Mononuclear cell (primary cell): ENCODE data around the gene UBE3D. TPM values are rescaled to one million over a fixed set of nuclear protein-coding genes. Genes with fewer than 3 reads are reported as not detected.
"Not testable (repeated sequence)": the region's sequence is repeated elsewhere in the genome, so short reads cannot be mapped to it uniquely, and the experiment has no call there.

Source experiments
- H3K27me3 ChIP-seq: 2 replicates; pipeline ENCODE4 v1.6.0; 2011; ENCODE audit warnings: low read length, control low read depth; ENCODE audit not compliant: insufficient read depth
- H3K4me1 ChIP-seq: 2 replicates; pipeline ENCODE4 v1.5.1; 2011; ENCODE audit warnings: mild to moderate bottlenecking, low read length, control low read depth; ENCODE audit not compliant: insufficient read depth
- H3K4me3 ChIP-seq: 2 replicates; pipeline ENCODE4 v1.5.1; 2011; ENCODE audit warnings: mild to moderate bottlenecking, low read length, moderate library complexity
- H3K9me3 ChIP-seq: 2 replicates; pipeline ENCODE4 v1.5.1; 2011; ENCODE audit warnings: low read depth, mild to moderate bottlenecking, control low read depth, low read length
- total RNA-seq: library from RNA; depleted of rRNA; stranded (reverse); fragments of >200 nt; gene quantifications from one replicate; pipeline ENCODE4 v1.2.3, GENCODE V29; 2012

The UBE3D gene
- total RNA-seq, 1 donor: 6.5 TPM

- H3K4me1 ChIP-seq: no peaks in the 10 kb centered on the region
- no peaks in the 10 kb centered on the region for H3K9me3 ChIP-seq
- no peak overlapping the region for H3K4me3 ChIP-seq
- no peaks in the 10 kb centered on the region for H3K27me3 ChIP-seq
Measured at GRCh38 chr6:82970839-82971238, 94.8 kb downstream of the UBE3D start.

GRCh38 chr6:82968708-82969107 lies 96.9 kb downstream of the UBE3D start:
- no peak overlapping the region for H3K4me3 ChIP-seq
- H3K27me3 ChIP-seq: no peaks in the 10 kb centered on the region
- H3K4me1 ChIP-seq: no peaks in the 10 kb centered on the region
- H3K9me3 ChIP-seq: no peaks in the 10 kb centered on the region

- Histone ChIP-seq H3K4me1 (no peaks in the 10 kb centered on the region), H3K9me3 (no peaks in the 10 kb centered on the region), H3K4me3 (no peak overlapping the region), H3K27me3 (no peaks in the 10 kb centered on the region)
Measured at GRCh38 chr6:82963191-82963925, 102.3 kb downstream of the UBE3D start.

- Histone ChIP-seq H3K4me3 (no peak overlapping the region), H3K9me3 (no peaks in the 10 kb centered on the region), H3K27me3 (no peaks in the 10 kb centered on the region), H3K4me1 (no peaks in the 10 kb centered on the region)
Measured at GRCh38 chr6:82959385-82959941, 106.2 kb downstream of the UBE3D start.

GRCh38 chr6:82958551-82958950 lies 107.1 kb downstream of the UBE3D start:
- Histone ChIP-seq H3K9me3 (no peaks in the 10 kb centered on the region), H3K4me1 (no peaks in the 10 kb centered on the region), H3K27me3 (no peaks in the 10 kb centered on the region)

GRCh38 chr6:82957868-82958245 lies 107.8 kb downstream of the UBE3D start:
- Histone ChIP-seq H3K9me3 (no peaks in the 10 kb centered on the region), H3K4me1 (no peaks in the 10 kb centered on the region), H3K27me3 (no peaks in the 10 kb centered on the region), H3K4me3 (no peak overlapping the region)

More at GRCh38 chr6:82958551-82958950, 107.1 kb downstream of the UBE3D start:
- H3K4me3 ChIP-seq: no peak overlapping the region

- no peaks in the 10 kb centered on the region for H3K9me3 ChIP-seq
- no peak overlapping the region for H3K4me3 ChIP-seq
- H3K4me1 ChIP-seq: no peaks in the 10 kb centered on the region
- H3K27me3 ChIP-seq: no peaks in the 10 kb centered on the region
Measured at GRCh38 chr6:82957171-82957867, 108.3 kb downstream of the UBE3D start.

GRCh38 chr6:82955841-82956240 lies 109.8 kb downstream of the UBE3D start:
- Histone ChIP-seq H3K4me1 (no peaks in the 10 kb centered on the region), H3K27me3 (no peaks in the 10 kb centered on the region), H3K4me3 (no peak overlapping the region), H3K9me3 (no peaks in the 10 kb centered on the region)

- H3K4me3 ChIP-seq: no peak overlapping the region
- no peaks in the 10 kb centered on the region for H3K4me1 ChIP-seq
- no peaks in the 10 kb centered on the region for H3K9me3 ChIP-seq
- no peaks in the 10 kb centered on the region for H3K27me3 ChIP-seq
Measured at GRCh38 chr6:82954937-82955577, 110.6 kb downstream of the UBE3D start.

- Histone ChIP-seq H3K4me1 (no peaks in the 10 kb centered on the region), H3K27me3 (no peaks in the 10 kb centered on the region), H3K4me3 (no peak overlapping the region), H3K9me3 (no peaks in the 10 kb centered on the region)
Measured at GRCh38 chr6:82954356-82954755, 111.3 kb downstream of the UBE3D start.

- H3K4me1 ChIP-seq: no peaks in the 10 kb centered on the region
- no peaks in the 10 kb centered on the region for H3K9me3 ChIP-seq
- H3K27me3 ChIP-seq: no peaks in the 10 kb centered on the region
- H3K4me3 ChIP-seq: no peak overlapping the region
Measured at GRCh38 chr6:82953871-82954270, 111.8 kb downstream of the UBE3D start.

- no peaks in the 10 kb centered on the region for H3K4me1 ChIP-seq
- H3K4me3 ChIP-seq: no peak overlapping the region
- H3K9me3 ChIP-seq: no peaks in the 10 kb centered on the region
- no peaks in the 10 kb centered on the region for H3K27me3 ChIP-seq
Measured at GRCh38 chr6:82951935-82952334, 113.7 kb downstream of the UBE3D start.

- H3K4me3 ChIP-seq: no peak overlapping the region
- H3K27me3 ChIP-seq: no peaks in the 10 kb centered on the region
- H3K9me3 ChIP-seq: no peaks in the 10 kb centered on the region
- H3K4me1 ChIP-seq: no peaks in the 10 kb centered on the region
Measured at GRCh38 chr6:82951389-82951788, 114.3 kb downstream of the UBE3D start.

GRCh38 chr6:82930915-82931314 lies 134.7 kb downstream of the UBE3D start:
- H3K4me1 ChIP-seq, H3K4me3 ChIP-seq, H3K27me3 ChIP-seq: not testable (repeated sequence)

GRCh38 chr6:82924799-82925535 lies 140.7 kb downstream of the UBE3D start:
- Histone ChIP-seq H3K4me1 (no peaks in the 10 kb centered on the region), H3K4me3 (no peak overlapping the region), H3K9me3 (no peaks in the 10 kb centered on the region), H3K27me3 (no peaks in the 10 kb centered on the region)

More at GRCh38 chr6:82930915-82931314, 134.7 kb downstream of the UBE3D start:
- H3K9me3 ChIP-seq: not testable (repeated sequence)
